PFSK-1 (cell line): Measurements from ENCODE around the gene RFPL4AL1. TPM values are rescaled to one million over a fixed set of nuclear protein-coding genes. Genes with fewer than 3 reads are reported as not detected.
"Not testable (repeated sequence)": the region's sequence is repeated elsewhere in the genome, so short reads cannot be mapped to it uniquely, and the experiment has no call there.

ENCODE experiments used
- FOXP2 ChIP-seq: optimal IDR thresholded peaks from 2 replicates; pipeline ENCODE3; 2011; ENCODE audit warnings: borderline replicate concordance, control low read depth, inconsistent platforms; ENCODE audit not compliant: insufficient read depth; ENCODE audit errors: extremely low read length, extremely low read depth
- POLR2AphosphoS5 ChIP-seq: IDR thresholded peaks from 2 replicates; pipeline ENCODE4 v1.6.1; 2012; ENCODE audit warnings: low read depth, mild to moderate bottlenecking, control low read depth, low read length, moderate library complexity
- SIN3A ChIP-seq: IDR thresholded peaks from 2 replicates; pipeline ENCODE4 v1.6.1; 2012; ENCODE audit warnings: mild to moderate bottlenecking, low read length, moderate library complexity, borderline replicate concordance; ENCODE audit not compliant: insufficient read depth
- TAF1 ChIP-seq: IDR thresholded peaks from 2 replicates; pipeline ENCODE4 v1.6.1; 2012; ENCODE audit warnings: low read length, control low read depth, borderline replicate concordance; ENCODE audit not compliant: insufficient read depth
- polyA plus RNA-seq: library from polyadenylated mRNA; unstranded; fragments of >200 nt; gene quantifications from one replicate; pipeline ENCODE4 v1.2.1, GENCODE V29; 2012; ENCODE audit warnings: low read depth, missing spikeins; ENCODE audit not compliant: insufficient read length
- TF ChIP-seq, protein P1 (sequence below), 2 experiments: IDR thresholded peaks; 2 replicates each; pipeline versions ENCODE4 v1.6.1 to v1.8.0; 2011 to 2012; ENCODE audit warnings: low read depth in 2 of 2, low read length in 2 of 2, control low read depth in 1 of 2, inconsistent platforms in 1 of 2, mild to moderate bottlenecking in 1 of 2, moderate library complexity in 1 of 2; ENCODE audit not compliant: insufficient read depth in 1 of 2

Gene RFPL4AL1
- polyA plus RNA-seq, result not detected

GRCh38 chr19:55768818-55769217, at the start of gene RFPL4AL1:
TSS of gene RFPL4AL1 (plus strand) at chr19:55769118. CDS start at chr19:55771805, 2,687 bp downstream.
- not testable (repeated sequence) for TF ChIP-seq FOXP2, TAF1
- TF ChIP-seq, protein P1, sequence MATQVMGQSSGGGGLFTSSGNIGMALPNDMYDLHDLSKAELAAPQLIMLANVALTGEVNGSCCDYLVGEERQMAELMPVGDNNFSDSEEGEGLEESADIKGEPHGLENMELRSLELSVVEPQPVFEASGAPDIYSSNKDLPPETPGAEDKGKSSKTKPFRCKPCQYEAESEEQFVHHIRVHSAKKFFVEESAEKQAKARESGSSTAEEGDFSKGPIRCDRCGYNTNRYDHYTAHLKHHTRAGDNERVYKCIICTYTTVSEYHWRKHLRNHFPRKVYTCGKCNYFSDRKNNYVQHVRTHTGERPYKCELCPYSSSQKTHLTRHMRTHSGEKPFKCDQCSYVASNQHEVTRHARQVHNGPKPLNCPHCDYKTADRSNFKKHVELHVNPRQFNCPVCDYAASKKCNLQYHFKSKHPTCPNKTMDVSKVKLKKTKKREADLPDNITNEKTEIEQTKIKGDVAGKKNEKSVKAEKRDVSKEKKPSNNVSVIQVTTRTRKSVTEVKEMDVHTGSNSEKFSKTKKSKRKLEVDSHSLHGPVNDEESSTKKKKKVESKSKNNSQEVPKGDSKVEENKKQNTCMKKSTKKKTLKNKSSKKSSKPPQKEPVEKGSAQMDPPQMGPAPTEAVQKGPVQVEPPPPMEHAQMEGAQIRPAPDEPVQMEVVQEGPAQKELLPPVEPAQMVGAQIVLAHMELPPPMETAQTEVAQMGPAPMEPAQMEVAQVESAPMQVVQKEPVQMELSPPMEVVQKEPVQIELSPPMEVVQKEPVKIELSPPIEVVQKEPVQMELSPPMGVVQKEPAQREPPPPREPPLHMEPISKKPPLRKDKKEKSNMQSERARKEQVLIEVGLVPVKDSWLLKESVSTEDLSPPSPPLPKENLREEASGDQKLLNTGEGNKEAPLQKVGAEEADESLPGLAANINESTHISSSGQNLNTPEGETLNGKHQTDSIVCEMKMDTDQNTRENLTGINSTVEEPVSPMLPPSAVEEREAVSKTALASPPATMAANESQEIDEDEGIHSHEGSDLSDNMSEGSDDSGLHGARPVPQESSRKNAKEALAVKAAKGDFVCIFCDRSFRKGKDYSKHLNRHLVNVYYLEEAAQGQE (IDR thresholded peaks at IDR 0.05; ENCODE audit: insufficient read depth in 1 of 2, low read depth in 2 of 2, low read length in 2 of 2), result not testable (repeated sequence)

DNA sequence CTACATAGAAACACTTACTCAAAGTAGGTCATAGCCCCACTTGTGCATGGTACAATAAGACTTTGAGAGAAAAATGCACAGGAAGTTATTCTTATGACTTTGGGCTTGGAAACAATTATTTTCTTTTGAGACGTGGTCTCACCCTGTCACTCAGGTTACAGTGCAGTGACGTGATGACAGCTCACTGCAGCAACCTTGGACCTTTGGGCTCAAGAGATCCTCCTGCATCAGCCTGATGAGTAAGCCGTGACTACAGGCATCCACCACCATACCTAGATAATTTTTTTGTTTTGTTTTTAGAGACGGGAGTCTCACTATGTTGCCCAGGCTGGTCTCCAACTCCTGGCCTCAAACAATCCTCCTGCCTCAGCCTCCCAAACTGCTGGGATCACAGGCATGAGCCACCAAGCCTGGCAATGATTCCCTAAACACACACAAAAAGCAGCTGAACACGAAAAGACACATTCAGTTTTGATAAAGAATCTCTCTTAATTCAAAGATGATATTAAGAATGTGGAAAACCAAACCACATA, 48.6 kb upstream of the RFPL4AL1 start:
- no peak for TF ChIP-seq POLR2AphosphoS5

- TF ChIP-seq SIN3A (no peak), POLR2AphosphoS5 (no peak), FOXP2 (no peak), TAF1 (no peak)
- TF ChIP-seq, protein P1 (IDR thresholded peaks at IDR 0.05; ENCODE audit: insufficient read depth in 1 of 2, low read depth in 2 of 2, low read length in 2 of 2), result no peak
Observed at GRCh38 chr19:55720801-55721200, 48.1 kb upstream of the RFPL4AL1 start.

DNA sequence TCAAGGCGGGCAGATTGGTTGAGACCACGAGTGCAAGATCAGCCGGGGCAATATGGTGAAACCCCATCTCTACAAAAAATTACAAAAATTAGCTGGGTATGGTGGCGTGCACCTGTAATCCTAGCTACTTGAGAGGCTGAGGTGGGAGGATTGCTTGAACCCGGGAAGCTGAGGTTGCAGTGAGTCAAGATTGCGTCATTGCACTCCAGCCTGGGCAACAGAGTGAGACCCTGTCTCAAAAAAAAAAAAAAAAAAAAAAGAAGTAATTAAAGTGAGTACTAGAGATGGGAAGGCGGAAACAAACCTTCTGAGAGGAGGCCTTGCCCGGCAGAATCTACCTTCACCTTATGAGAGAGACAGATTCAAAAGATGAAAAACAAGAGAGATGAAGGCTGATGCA, 45.4 kb upstream of the RFPL4AL1 start:
- TF ChIP-seq TAF1 (no peak), SIN3A (no peak), POLR2AphosphoS5 (no peak), FOXP2 (no peak)
- TF ChIP-seq, protein P1 (IDR thresholded peaks at IDR 0.05; ENCODE audit: insufficient read depth in 1 of 2, low read depth in 2 of 2, low read length in 2 of 2), result no peak

GRCh38 chr19:55738302-55738701, 30.6 kb upstream of the RFPL4AL1 start, which contains the start of gene NLRP9:
TSS of gene NLRP9 (minus strand) at chr19:55738402. CDS start at chr19:55738374, 28 bp downstream.
- TF ChIP-seq SIN3A, result no peak
- TF ChIP-seq FOXP2, result no peak
- TF ChIP-seq, protein P1 (IDR thresholded peaks at IDR 0.05; ENCODE audit: insufficient read depth in 1 of 2, low read depth in 2 of 2, low read length in 2 of 2), result no peak
- TF ChIP-seq TAF1, result no peak
- TF ChIP-seq POLR2AphosphoS5, result no peak
